Caco-2 (cell line): ENCODE results near the gene MEGF6. TPM values are rescaled to one million over a fixed set of nuclear protein-coding genes. Genes with fewer than 3 reads are reported as not detected.
A peak's percentile ranks its signal among the peaks of the same experiment; 100 is the strongest.

Experiments
- BruUV-seq: library from RNA; stranded (reverse); fragments of 400-500 nt; replicated peaks from 2 replicates; lab custom pipeline; 2021; lab: Mats Ljungman, UMichigan
- CTCF ChIA-PET: fragments of 300-600 bp; sonication (Branson Sonifier 250); formaldehyde crosslinking; loops from one replicate; lab custom pipeline; 2022; ENCODE audit warnings: antibody characterized with exemption; lab: Charles Lee
- POLR2A ChIA-PET: fragments of 300-600 bp; sonication (Branson Sonifier 250); formaldehyde crosslinking; loops from one replicate; lab custom pipeline; 2022; ENCODE audit warnings: antibody characterized with exemption; lab: Charles Lee
- DNase-seq, 2 experiments: peaks; one replicate each; pipeline versions ENCODE4 v3.0.0 to v3.0.0-alpha.2; 2020 to 2022
- H3K27me3 ChIP-seq: replicated peaks from 2 replicates; pipeline ENCODE4 v1.6.0; 2011; ENCODE audit warnings: low read length; ENCODE audit not compliant: control insufficient read depth, insufficient read depth
- H3K36me3 ChIP-seq: 2 replicates; pipeline ENCODE4 v1.5.1; 2011; ENCODE audit warnings: low read length; ENCODE audit not compliant: control insufficient read depth, insufficient read depth
- H3K4me1 ChIP-seq: fragments of 250-450 bp; sonication (Bioruptor Pico); 2 replicates; pipeline ENCODE4 v1.5.1; 2020; ENCODE audit warnings: mild to moderate bottlenecking
- H3K4me3 ChIP-seq: 2 replicates; pipeline ENCODE4 v1.5.1; 2011; ENCODE audit warnings: low read depth, mild to moderate bottlenecking, control low read depth, low read length
- H3K9me3 ChIP-seq: fragments of 250-450 bp; sonication (Bioruptor Pico); 2 replicates; pipeline ENCODE4 v1.5.1; 2020; ENCODE audit warnings: mild to moderate bottlenecking, moderate library complexity
- H3K27ac Mint-ChIP-seq: one replicate; pipeline ENCODE4 v1.8.0; 2022; ENCODE audit warnings: mixed read lengths; ENCODE audit not compliant: unreplicated experiment
- H3K27me3 Mint-ChIP-seq: one replicate; pipeline ENCODE4 v1.8.0; 2022; ENCODE audit warnings: mixed read lengths; ENCODE audit not compliant: insufficient read depth, unreplicated experiment
- H3K36me3 Mint-ChIP-seq: one replicate; pipeline ENCODE4 v1.8.0; 2022; ENCODE audit warnings: mild to moderate bottlenecking, mixed read lengths; ENCODE audit not compliant: insufficient read depth, unreplicated experiment
- H3K4me1 Mint-ChIP-seq: one replicate; pipeline ENCODE4 v1.8.0; 2022; ENCODE audit warnings: low read depth, mixed read lengths; ENCODE audit not compliant: unreplicated experiment
- H3K4me3 Mint-ChIP-seq: one replicate; pipeline ENCODE4 v1.8.0; 2022; ENCODE audit warnings: mild to moderate bottlenecking, moderate library complexity, mixed read lengths; ENCODE audit not compliant: unreplicated experiment
- H3K9me3 Mint-ChIP-seq: one replicate; pipeline ENCODE4 v1.8.0; 2022; ENCODE audit warnings: mixed read lengths; ENCODE audit not compliant: unreplicated experiment
- CTCF ChIP-seq, 2 experiments: fragments of 200-600 bp in 1 of 2; IDR thresholded peaks; 1 replicate in 1 of 2; 2 replicates in 1 of 2; pipeline versions ENCODE4 v1.5.1 to v1.8.0; 2011 to 2022; ENCODE audit warnings: antibody characterized with exemption in 1 of 2, control low read depth in 1 of 2, inconsistent platforms in 1 of 2, low read depth in 1 of 2, low read length in 1 of 2, mild to moderate bottlenecking in 1 of 2, moderate library complexity in 1 of 2; ENCODE audit not compliant: insufficient read depth in 1 of 2, severe bottlenecking in 1 of 2, unreplicated experiment in 1 of 2
- intact Hi-C: fragments of 100-400 bp; cut with micrococcal nuclease; formaldehyde crosslinking; loops from one replicate; pipeline ENCODE4 v1.10.0; 2022; ENCODE audit not compliant: unreplicated experiment
- total RNA-seq: library from RNA; stranded (reverse); gene quantifications from 2 replicates; pipeline ENCODE4 v1.2.3, GENCODE V29; 2022

The MEGF6 gene
- total RNA-seq, 1 experiment from 2014 or later: 13.3 TPM

GRCh38 chr1:3457910-3458883, 153.1 kb downstream of the MEGF6 start:
- ChIA-PET CTCF (no interaction called here), POLR2A (no interaction called here)
- TF ChIP-seq CTCF (IDR thresholded peaks at IDR 0.05; ENCODE audit: insufficient read depth in 1 of 2, low read depth in 1 of 2, low read length in 1 of 2, severe bottlenecking in 1 of 2, unreplicated experiment in 1 of 2): no peak
- no peaks in the 10 kb centered on the region for H3K9me3 ChIP-seq
- DNase-seq: no peak
- no peaks in the 10 kb centered on the region; the same call in none of the 2 replicates for H3K36me3 ChIP-seq
- no peaks in the 10 kb centered on the region for H3K9me3 Mint-ChIP-seq
- peaks cover 32% of the 10 kb centered on the region for H3K36me3 Mint-ChIP-seq
- peak overlapping the region; percentile 22 for H3K4me3 Mint-ChIP-seq
- BruUV-seq: no TSS peak
- H3K4me1 Mint-ChIP-seq: peaks cover 34% of the 10 kb centered on the region
- peaks cover 75% of the 10 kb centered on the region for H3K4me1 ChIP-seq
- no peaks in the 10 kb centered on the region for H3K27me3 Mint-ChIP-seq
- intact Hi-C loops: no loop called here
- no peaks in the 10 kb centered on the region for H3K27me3 ChIP-seq
- no peak overlapping the region for H3K4me3 ChIP-seq
- peak overlapping the region; percentile 97 for H3K27ac Mint-ChIP-seq

GRCh38 chr1:3456964-3457909, 154.1 kb downstream of the MEGF6 start:
- no peaks in the 10 kb centered on the region for H3K9me3 ChIP-seq
- no peaks in the 10 kb centered on the region; the same call in none of the 2 replicates for H3K36me3 ChIP-seq
- peaks cover 81% of the 10 kb centered on the region for H3K4me1 ChIP-seq
- Mint-ChIP-seq H3K27ac (peak overlapping the region; percentile 61), H3K27me3 (no peaks in the 10 kb centered on the region), H3K9me3 (no peaks in the 10 kb centered on the region), H3K4me1 (peaks cover 34% of the 10 kb centered on the region), H3K4me3 (no peak overlapping the region), H3K36me3 (peaks cover 32% of the 10 kb centered on the region)
- TF ChIP-seq CTCF (IDR thresholded peaks at IDR 0.05; ENCODE audit: insufficient read depth in 1 of 2, low read depth in 1 of 2, low read length in 1 of 2, severe bottlenecking in 1 of 2, unreplicated experiment in 1 of 2): no peak
- intact Hi-C loops: no loop called here
- DNase-seq: no peak
- BruUV-seq: no TSS peak
- POLR2A ChIA-PET: no interaction called here
- no peak overlapping the region for H3K4me3 ChIP-seq
- H3K27me3 ChIP-seq: no peaks in the 10 kb centered on the region
- CTCF ChIA-PET: interaction anchor here (1.0 kb wide), 1 partner anchor 14 kb away, joined by 7 read pairs; no protein-coding TSS in a partner anchor
